GM12891 (cell line): Measurements from ENCODE around the gene SHISA9.

Experiments
- DNase-seq: peaks from one replicate; pipeline ENCODE4 v3.0.0; 2011; ENCODE audit warnings: low spot score; ENCODE audit not compliant: insufficient read length
- FAIRE-seq: peaks from 2 replicates; lab custom pipeline; 2011; peaks lifted over from hg19 to GRCh38; lab: Jason Lieb, UNC
- PAX5 ChIP-seq: IDR thresholded peaks from 2 replicates; pipeline ENCODE4 v1.6.1; 2011; ENCODE audit warnings: low read length, moderate library complexity, mild to moderate bottlenecking; ENCODE audit not compliant: insufficient read depth, severe bottlenecking
- POLR2A ChIP-seq: IDR thresholded peaks from 2 replicates; pipeline ENCODE4 v1.6.1; 2011; ENCODE audit warnings: low read depth, low read length, control low read depth
- POLR2AphosphoS5 ChIP-seq: IDR thresholded peaks from 2 replicates; pipeline ENCODE4 v1.6.1; 2011; ENCODE audit warnings: low read depth, low read length, control low read depth
- POU2F2 ChIP-seq: IDR thresholded peaks from 2 replicates; pipeline ENCODE4 v1.6.1; 2011; ENCODE audit warnings: low read depth, mild to moderate bottlenecking, control low read depth, low read length, moderate library complexity
- SPI1 ChIP-seq: IDR thresholded peaks from 2 replicates; pipeline ENCODE4 v1.6.1; 2011; ENCODE audit warnings: low read depth, low read length, control low read depth
- TAF1 ChIP-seq: IDR thresholded peaks from 2 replicates; pipeline ENCODE4 v1.6.1; 2011; ENCODE audit warnings: low read depth, low read length, control low read depth

The SHISA9 gene

DNA sequence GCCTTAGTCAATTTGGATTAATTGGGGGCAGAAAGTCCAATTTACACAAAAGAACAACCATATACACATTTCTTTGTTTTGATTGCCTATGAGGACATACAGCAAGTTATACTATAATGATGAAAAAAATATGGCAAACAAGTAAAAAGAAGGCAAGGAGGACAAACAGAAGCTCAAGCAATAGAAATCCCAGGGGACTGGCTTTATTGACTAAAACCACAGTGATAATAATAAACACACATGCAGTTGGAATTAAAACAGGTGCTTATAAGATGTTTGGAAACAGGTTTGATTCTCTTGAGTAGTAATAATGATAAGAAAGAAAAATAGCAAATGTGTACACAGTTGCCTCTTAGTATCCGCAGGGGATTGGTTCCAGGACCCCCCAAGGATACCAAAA lies 176.4 kb downstream of the SHISA9 start:
- FAIRE-seq, result no peak
- TF ChIP-seq POU2F2 (no peak), POLR2AphosphoS5 (no peak), SPI1 (no peak), TAF1 (no peak)

DNA sequence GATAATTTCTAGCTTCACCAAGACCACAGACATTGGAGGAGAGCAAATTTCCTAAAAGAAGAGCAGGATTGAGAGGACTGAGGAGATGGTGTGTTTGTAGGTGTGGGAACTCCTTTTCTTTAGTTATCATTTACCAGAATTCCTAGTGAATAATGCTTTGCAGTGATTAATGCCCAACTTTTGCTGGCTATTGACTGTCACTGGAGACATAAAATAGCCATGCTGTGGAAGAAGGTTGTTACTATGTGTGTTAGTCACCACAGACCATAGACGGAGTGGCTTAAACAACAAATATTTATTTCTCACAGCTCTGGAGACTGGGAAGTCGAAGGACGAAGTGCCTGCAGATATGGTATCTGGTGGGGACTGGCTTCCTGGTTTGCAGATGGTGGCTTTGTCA lies 179.1 kb downstream of the SHISA9 start:
- no peak for DNase-seq
- no peak for FAIRE-seq
- TF ChIP-seq SPI1 (no peak), POU2F2 (no peak), PAX5 (no peak), TAF1 (no peak), POLR2A (no peak)

More for the DNA sequence above, 176.4 kb downstream of the SHISA9 start:
- no peak for DNase-seq

DNA sequence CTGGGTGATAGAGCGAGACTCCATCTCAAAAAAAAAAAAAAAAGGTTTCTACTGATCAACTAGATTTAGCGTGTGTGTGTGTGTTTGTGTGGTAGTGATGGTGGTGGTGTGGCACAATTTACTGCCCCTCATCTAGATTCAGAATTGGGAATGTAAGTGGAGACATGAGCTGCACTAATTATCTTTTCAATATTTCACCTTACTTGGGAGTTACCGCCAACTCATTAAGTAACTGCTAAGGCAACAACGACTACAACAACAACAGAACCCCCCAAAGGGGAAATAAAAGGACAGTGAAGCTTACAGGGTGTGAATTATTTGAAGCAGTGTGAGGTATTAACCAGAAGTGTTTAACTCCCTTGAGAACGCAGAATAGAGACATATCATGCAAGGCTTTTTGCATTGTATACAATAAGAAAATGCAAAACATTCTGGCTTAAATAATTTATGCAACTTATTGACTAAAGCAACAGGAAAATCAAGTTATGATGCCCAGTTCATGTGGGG lies 180.5 kb downstream of the SHISA9 start:
- TF ChIP-seq PAX5 (no peak), POLR2AphosphoS5 (no peak), SPI1 (no peak), TAF1 (no peak), POLR2A (no peak), POU2F2 (no peak)
- FAIRE-seq (no peak), DNase-seq (no peak)

DNA sequence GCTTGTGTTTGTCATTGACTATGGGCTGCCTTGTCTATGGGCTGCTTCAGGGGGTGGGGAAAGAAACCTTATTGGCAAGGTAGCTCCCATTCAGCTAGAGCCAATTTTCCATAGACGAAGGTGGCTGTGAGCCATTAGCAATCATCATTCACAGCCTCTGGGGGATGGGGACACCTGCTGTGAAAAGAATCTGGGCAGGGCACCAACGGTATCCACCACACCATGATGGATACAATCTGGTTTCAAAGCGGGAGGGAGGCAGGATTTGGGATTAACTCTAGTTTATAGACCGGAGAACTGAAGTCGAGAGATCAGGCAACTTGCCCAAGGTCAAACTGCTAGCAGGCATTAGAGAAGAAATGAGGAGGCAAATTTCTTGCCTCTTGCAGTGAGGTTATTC lies 182.3 kb downstream of the SHISA9 start:
- no peak for DNase-seq
- TF ChIP-seq POLR2AphosphoS5 (no peak), POLR2A (no peak), PAX5 (no peak), POU2F2 (no peak), SPI1 (no peak)
- FAIRE-seq, result no peak

DNA sequence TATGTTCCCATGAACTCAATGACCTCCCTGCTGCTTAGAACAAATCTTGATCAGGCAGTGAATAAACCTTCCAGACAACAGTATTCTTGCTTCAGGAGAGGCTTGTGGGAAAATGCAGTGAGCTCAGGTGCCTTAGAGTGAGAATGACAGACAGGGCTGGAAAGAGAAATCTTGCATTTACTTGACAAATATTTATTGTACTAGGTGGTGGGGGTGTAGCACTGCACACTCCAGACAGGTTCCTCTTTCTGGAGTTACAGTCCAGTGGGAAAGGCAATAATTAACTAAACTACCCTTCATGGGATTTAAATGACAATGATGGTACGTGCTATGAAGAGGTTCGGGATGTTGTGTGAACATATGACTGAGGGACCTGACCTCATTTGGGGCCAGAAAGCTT lies 182.9 kb downstream of the SHISA9 start:
- FAIRE-seq, result no peak
- TF ChIP-seq PAX5 (no peak), SPI1 (no peak), TAF1 (no peak), POLR2AphosphoS5 (no peak), POLR2A (no peak), POU2F2 (no peak)
- no peak for DNase-seq

DNA sequence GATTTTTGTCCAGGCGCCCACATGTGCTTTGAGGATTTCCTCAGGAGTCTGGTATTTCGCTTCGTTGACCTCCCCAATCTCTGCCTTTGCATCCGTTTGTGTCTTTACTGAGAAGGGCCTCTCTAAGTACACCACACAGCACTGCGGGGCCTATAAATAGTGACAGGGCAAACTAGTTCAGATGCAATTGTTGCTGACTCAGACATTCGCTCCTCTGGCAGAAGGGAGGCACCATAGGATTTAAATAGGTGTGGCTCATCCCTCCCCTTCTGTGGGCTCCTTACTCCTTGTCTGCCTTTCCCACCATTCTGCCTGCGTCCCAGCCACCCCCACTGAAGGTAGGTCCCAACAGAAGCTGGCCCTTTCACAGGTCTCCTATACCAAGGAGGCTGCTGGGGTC lies 192.3 kb downstream of the SHISA9 start:
- TF ChIP-seq TAF1 (no peak), POLR2A (no peak), POU2F2 (no peak), POLR2AphosphoS5 (no peak), PAX5 (no peak), SPI1 (no peak)
- FAIRE-seq (no peak), DNase-seq (no peak)

DNA sequence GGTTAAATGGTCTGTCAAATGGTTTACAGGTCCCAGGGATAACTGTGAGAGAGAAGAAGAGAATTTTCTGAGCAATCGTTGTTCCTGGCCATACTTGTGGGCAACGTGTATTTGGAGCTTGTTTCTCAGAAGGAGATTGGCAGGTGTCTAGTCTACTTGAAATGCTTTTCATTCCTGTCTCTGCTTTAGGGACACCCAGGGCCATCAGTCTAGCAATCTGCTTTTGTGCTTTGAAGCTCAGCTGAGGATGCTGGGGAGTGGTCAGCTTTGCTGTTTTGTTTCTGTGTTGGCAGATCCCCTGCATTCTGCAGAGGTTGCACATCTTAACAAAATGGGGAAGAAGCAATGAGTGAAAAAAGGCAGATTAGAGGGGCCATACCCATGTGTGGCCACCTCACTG lies 193.7 kb downstream of the SHISA9 start:
- DNase-seq, result no peak
- TF ChIP-seq TAF1 (no peak), POLR2AphosphoS5 (no peak), SPI1 (no peak), POU2F2 (no peak), PAX5 (no peak), POLR2A (no peak)
- FAIRE-seq, result no peak

DNA sequence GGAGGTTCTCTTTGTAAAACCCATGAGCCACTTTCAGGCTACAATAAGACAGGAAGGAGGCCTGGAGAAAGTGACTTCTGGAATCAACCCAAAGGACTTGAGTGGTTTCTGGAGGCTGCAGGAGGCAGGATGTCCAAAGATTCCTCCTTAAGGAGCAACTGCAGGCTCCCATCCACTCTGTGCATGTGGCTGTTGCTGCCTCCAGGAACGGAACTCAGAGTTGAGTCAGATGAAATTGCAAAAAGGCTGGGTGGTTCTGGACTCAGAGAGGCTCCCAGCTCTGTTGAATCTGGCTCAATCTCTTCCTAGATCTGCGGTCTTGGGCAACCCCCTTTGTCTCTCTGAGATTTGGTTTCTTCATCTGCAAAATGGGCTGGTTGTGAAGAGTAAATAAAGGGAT lies 197.1 kb downstream of the SHISA9 start:
- FAIRE-seq, result no peak
- TF ChIP-seq POLR2AphosphoS5 (no peak), POU2F2 (no peak), PAX5 (no peak), POLR2A (no peak), SPI1 (no peak), TAF1 (no peak)
- no peak for DNase-seq

DNA sequence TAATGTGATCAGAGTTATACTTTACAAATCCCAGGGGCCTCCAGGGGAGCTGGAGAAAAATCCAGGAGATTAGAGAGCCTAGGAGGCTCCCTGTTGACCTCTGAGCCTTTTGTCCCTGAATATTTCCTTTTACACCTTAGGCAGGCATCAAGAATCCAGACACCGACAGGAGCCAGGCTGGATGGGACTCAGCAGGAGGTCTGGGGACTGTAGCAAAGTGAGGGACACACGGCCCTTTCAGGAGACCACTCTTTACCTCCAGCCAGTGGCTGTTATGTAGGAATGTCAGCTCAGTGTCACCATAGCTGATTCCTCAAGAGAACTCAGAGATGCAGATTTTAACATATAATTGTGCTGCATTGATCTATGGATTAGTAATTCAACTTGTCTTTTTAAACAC lies 198.4 kb downstream of the SHISA9 start:
- no peak for TF ChIP-seq POLR2A
- TF ChIP-seq PAX5, result no peak
- no peak for TF ChIP-seq POLR2AphosphoS5
- no peak for TF ChIP-seq SPI1
- no peak for TF ChIP-seq POU2F2
- TF ChIP-seq TAF1, result no peak

DNA sequence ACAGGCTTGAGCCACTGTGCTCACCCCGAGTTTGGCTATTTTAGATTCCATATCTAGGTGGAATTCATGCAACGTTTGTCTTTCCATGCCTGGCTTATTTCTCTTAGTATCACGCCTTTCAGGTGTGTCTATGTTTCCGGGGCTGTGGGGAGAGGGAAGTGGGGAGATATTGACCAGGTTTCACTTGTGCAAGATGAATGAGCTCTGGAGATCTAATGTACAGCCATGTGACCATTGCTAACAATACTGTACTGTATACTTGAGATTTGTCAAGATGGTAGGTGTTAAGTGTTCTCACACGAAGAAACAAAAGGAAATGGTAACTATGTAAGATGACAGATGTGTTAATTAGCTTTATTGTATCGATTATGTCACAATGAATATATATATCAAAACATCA lies 199.6 kb downstream of the SHISA9 start:
- DNase-seq (no peak), FAIRE-seq (no peak)
- no peak for TF ChIP-seq PAX5
- no peak for TF ChIP-seq POLR2A
- no peak for TF ChIP-seq SPI1
- TF ChIP-seq POLR2AphosphoS5, result no peak
- TF ChIP-seq POU2F2, result no peak
- TF ChIP-seq TAF1, result no peak

More for the DNA sequence above, 198.4 kb downstream of the SHISA9 start:
- FAIRE-seq (no peak), DNase-seq (no peak)
